Measurements from ENCODE around the gene CDK5.

The CDK5 gene

GRCh38 chr7:151100921-151101320, 43.2 kb upstream of the CDK5 start:
- TF ChIP-seq CTCF (IDR thresholded peaks at IDR 0.05; ENCODE audit: low read depth, low read length): no peak
- Histone ChIP-seq H3K27me3 (no peaks in the 10 kb centered on the region), H3K4me1 (no peaks in the 10 kb centered on the region), H3K36me3 (peaks cover 20% of the 10 kb centered on the region), H3K4me3 (ENCODE audit: low read depth, low read length) (no peak overlapping the region), H3K9me3 (no peaks in the 10 kb centered on the region)
- peak; percentile 9 for DNase-seq

- no peak for TF ChIP-seq CTCF (IDR thresholded peaks at IDR 0.05; ENCODE audit: low read depth, low read length)
- Histone ChIP-seq H3K36me3 (peaks cover 22% of the 10 kb centered on the region), H3K4me1 (no peaks in the 10 kb centered on the region), H3K9me3 (no peaks in the 10 kb centered on the region), H3K27me3 (no peaks in the 10 kb centered on the region), H3K4me3 (ENCODE audit: low read depth, low read length) (no peak overlapping the region)
- DNase-seq: peak; percentile 5
These were observed 42.0 kb upstream of the CDK5 start for GRCh38 chr7:151099486-151100211.

GRCh38 chr7:151095828-151096475, 38.3 kb upstream of the CDK5 start:
- Histone ChIP-seq H3K9me3 (no peaks in the 10 kb centered on the region), H3K36me3 (peaks cover 35% of the 10 kb centered on the region), H3K4me1 (no peaks in the 10 kb centered on the region), H3K4me3 (ENCODE audit: low read depth, low read length) (no peak overlapping the region), H3K27me3 (no peaks in the 10 kb centered on the region)
- DNase-seq: no peak
- TF ChIP-seq CTCF (IDR thresholded peaks at IDR 0.05; ENCODE audit: low read depth, low read length): no peak

GRCh38 chr7:151095123-151095797, 37.6 kb upstream of the CDK5 start:
- no peaks in the 10 kb centered on the region for H3K4me1 ChIP-seq
- peaks cover 37% of the 10 kb centered on the region for H3K36me3 ChIP-seq
- TF ChIP-seq CTCF (IDR thresholded peaks at IDR 0.05; ENCODE audit: low read depth, low read length): no peak
- H3K4me3 ChIP-seq (ENCODE audit: low read depth, low read length): no peak overlapping the region
- H3K27me3 ChIP-seq: no peaks in the 10 kb centered on the region
- no peaks in the 10 kb centered on the region for H3K9me3 ChIP-seq
- DNase-seq: no peak

GRCh38 chr7:151094675-151095074, 37.0 kb upstream of the CDK5 start:
- Histone ChIP-seq H3K9me3 (no peaks in the 10 kb centered on the region), H3K4me1 (peaks cover under 1% of the 10 kb centered on the region), H3K27me3 (no peaks in the 10 kb centered on the region), H3K4me3 (ENCODE audit: low read depth, low read length) (no peak overlapping the region), H3K36me3 (peaks cover 39% of the 10 kb centered on the region)
- no peak for DNase-seq
- no peak for TF ChIP-seq CTCF (IDR thresholded peaks at IDR 0.05; ENCODE audit: low read depth, low read length)

GRCh38 chr7:151093748-151094147, 36.1 kb upstream of the CDK5 start:
- peaks cover 45% of the 10 kb centered on the region for H3K36me3 ChIP-seq
- no peak for DNase-seq
- H3K4me3 ChIP-seq (ENCODE audit: low read depth, low read length): no peak overlapping the region
- H3K4me1 ChIP-seq: peaks cover 6% of the 10 kb centered on the region
- H3K27me3 ChIP-seq: no peaks in the 10 kb centered on the region
- no peak for TF ChIP-seq CTCF (IDR thresholded peaks at IDR 0.05; ENCODE audit: low read depth, low read length)
- H3K9me3 ChIP-seq: no peaks in the 10 kb centered on the region
